Measurements from ENCODE around the gene AGAP1. TPM values are rescaled to one million over a fixed set of nuclear protein-coding genes. Genes with fewer than 3 reads are reported as not detected.

The AGAP1 gene
- total RNA-seq, 1 donor = 18.5 TPM

- Histone ChIP-seq H3K4me3 (ENCODE audit: insufficient read depth, low read length) (no peak overlapping the region), H3K9me3 (ENCODE audit: low read depth, low read length) (no peaks in the 10 kb centered on the region), H2AFZ (ENCODE audit: low read length) (no peak overlapping the region), H3K4me1 (ENCODE audit: insufficient read depth, low read length) (no peaks in the 10 kb centered on the region), H3K36me3 (ENCODE audit: insufficient read depth, low read length) (no peaks in the 10 kb centered on the region), H4K20me1 (ENCODE audit: insufficient read depth, low read length) (no peaks in the 10 kb centered on the region), H3K79me2 (ENCODE audit: insufficient read depth, low read length) (no peaks in the 10 kb centered on the region), H3K4me2 (ENCODE audit: insufficient read depth, low read length) (no peak overlapping the region), H3K27ac (ENCODE audit: low read depth, low read length) (no peak overlapping the region), H3K27me3 (ENCODE audit: insufficient read depth, low read length) (no peaks in the 10 kb centered on the region)
- no peak for DNase-seq (ENCODE audit: insufficient read length, low spot score, missing footprints)
- no peak for TF ChIP-seq CTCF (IDR thresholded peaks at IDR 0.05; ENCODE audit: extremely low read depth, low read depth, low read length)
Measured at GRCh38 chr2:236120829-236121228, 627.0 kb downstream of the AGAP1 start.

GRCh38 chr2:236121546-236121945, 627.7 kb downstream of the AGAP1 start:
- no peak for TF ChIP-seq CTCF (IDR thresholded peaks at IDR 0.05; ENCODE audit: extremely low read depth, low read depth, low read length)
- no peaks in the 10 kb centered on the region for H3K36me3 ChIP-seq (ENCODE audit: insufficient read depth, low read length)
- no peaks in the 10 kb centered on the region for H3K79me2 ChIP-seq (ENCODE audit: insufficient read depth, low read length)
- no peaks in the 10 kb centered on the region for H3K4me1 ChIP-seq (ENCODE audit: insufficient read depth, low read length)
- no peak for DNase-seq (ENCODE audit: insufficient read length, low spot score, missing footprints)
- H3K27me3 ChIP-seq (ENCODE audit: insufficient read depth, low read length) = no peaks in the 10 kb centered on the region
- H3K9me3 ChIP-seq (ENCODE audit: low read depth, low read length) = no peaks in the 10 kb centered on the region
- no peak overlapping the region for H3K27ac ChIP-seq (ENCODE audit: low read depth, low read length)
- H4K20me1 ChIP-seq (ENCODE audit: insufficient read depth, low read length) = no peaks in the 10 kb centered on the region
- H3K4me3 ChIP-seq (ENCODE audit: insufficient read depth, low read length) = no peak overlapping the region
- no peak overlapping the region for H3K4me2 ChIP-seq (ENCODE audit: insufficient read depth, low read length)
- no peak overlapping the region for H2AFZ ChIP-seq (ENCODE audit: low read length)

DNA sequence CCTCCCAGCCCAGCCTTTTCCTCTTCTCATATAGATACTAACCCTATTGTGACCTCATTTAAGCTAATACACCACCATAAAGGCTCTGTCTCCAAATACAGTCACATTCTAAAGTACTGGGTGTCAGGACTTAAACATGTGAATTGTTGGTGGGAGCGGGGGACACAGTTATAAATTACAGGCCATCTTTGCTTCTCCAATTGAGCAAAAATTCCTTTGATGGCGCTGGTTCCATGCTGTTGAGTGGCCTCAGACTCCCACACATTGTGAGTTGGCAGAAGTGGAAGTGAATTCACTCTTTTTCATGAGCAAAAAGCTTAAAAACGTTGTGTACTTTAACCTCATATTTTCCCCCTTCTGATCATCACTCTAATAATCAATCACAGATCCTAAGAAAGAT, 628.4 kb downstream of the AGAP1 start:
- Histone ChIP-seq H2AFZ (ENCODE audit: low read length) (no peak overlapping the region), H3K4me2 (ENCODE audit: insufficient read depth, low read length) (no peak overlapping the region), H4K20me1 (ENCODE audit: insufficient read depth, low read length) (no peaks in the 10 kb centered on the region), H3K4me1 (ENCODE audit: insufficient read depth, low read length) (no peaks in the 10 kb centered on the region), H3K27ac (ENCODE audit: low read depth, low read length) (no peak overlapping the region), H3K79me2 (ENCODE audit: insufficient read depth, low read length) (no peaks in the 10 kb centered on the region), H3K36me3 (ENCODE audit: insufficient read depth, low read length) (no peaks in the 10 kb centered on the region), H3K27me3 (ENCODE audit: insufficient read depth, low read length) (no peaks in the 10 kb centered on the region), H3K4me3 (ENCODE audit: insufficient read depth, low read length) (no peak overlapping the region), H3K9me3 (ENCODE audit: low read depth, low read length) (no peaks in the 10 kb centered on the region)
- no peak for DNase-seq (ENCODE audit: insufficient read length, low spot score, missing footprints)
- no peak for TF ChIP-seq CTCF (IDR thresholded peaks at IDR 0.05; ENCODE audit: extremely low read depth, low read depth, low read length)

- no peaks in the 10 kb centered on the region for H4K20me1 ChIP-seq (ENCODE audit: insufficient read depth, low read length)
- H3K9me3 ChIP-seq (ENCODE audit: low read depth, low read length) = no peaks in the 10 kb centered on the region
- TF ChIP-seq CTCF (IDR thresholded peaks at IDR 0.05; ENCODE audit: extremely low read depth, low read depth, low read length) = no peak
- H3K36me3 ChIP-seq (ENCODE audit: insufficient read depth, low read length) = no peaks in the 10 kb centered on the region
- DNase-seq (ENCODE audit: insufficient read length, low spot score, missing footprints) = no peak
- H2AFZ ChIP-seq (ENCODE audit: low read length) = no peak overlapping the region
- no peak overlapping the region for H3K4me3 ChIP-seq (ENCODE audit: insufficient read depth, low read length)
- no peaks in the 10 kb centered on the region for H3K27me3 ChIP-seq (ENCODE audit: insufficient read depth, low read length)
- no peak overlapping the region for H3K27ac ChIP-seq (ENCODE audit: low read depth, low read length)
- no peak overlapping the region for H3K4me2 ChIP-seq (ENCODE audit: insufficient read depth, low read length)
- H3K79me2 ChIP-seq (ENCODE audit: insufficient read depth, low read length) = no peaks in the 10 kb centered on the region
- no peaks in the 10 kb centered on the region for H3K4me1 ChIP-seq (ENCODE audit: insufficient read depth, low read length)
Measured at GRCh38 chr2:236123716-236124115, 629.9 kb downstream of the AGAP1 start.
